Ovary (tissue), 3 donors: ENCODE results near the gene HIPK4.

ENCODE experiments used
- CTCF ChIP-seq, 3 donors: fragments of 450-650 bp in 2 of 3; fragments of 200-600 bp in 1 of 3; IDR thresholded peaks; one replicate each; pipeline versions ENCODE4 v1.5.1 to v1.8.0; 2016 to 2022; ENCODE audit warnings: antibody characterized with exemption in 3 of 3, mild to moderate bottlenecking in 1 of 3
- EP300 ChIP-seq: sonication (generic); formaldehyde crosslinking; IDR thresholded peaks from one replicate; pipeline ENCODE4 v1.6.1; 2017; ENCODE audit warnings: antibody characterized with exemption
- POLR2A ChIP-seq: fragments of 450-650 bp; IDR thresholded peaks from one replicate; pipeline ENCODE4 v1.6.1; 2017; ENCODE audit warnings: antibody characterized with exemption, mild to moderate bottlenecking, moderate library complexity
- donor health status: DM: no; HTN: no; CAD: no.

- TF ChIP-seq CTCF (IDR thresholded peaks at IDR 0.05) (no peak), POLR2A (no peak), EP300 (no peak)
Measured at GRCh38 chr19:40431698-40432097, 41.7 kb upstream of the HIPK4 start.
